ENCODE measurements around the gene LYPD8. TPM values are rescaled to one million over a fixed set of nuclear protein-coding genes. Genes with fewer than 3 reads are reported as not detected.

LYPD8 gene
- total and polyA plus RNA-seq, 2 experiments from 2014 or later: not detected

DNA sequence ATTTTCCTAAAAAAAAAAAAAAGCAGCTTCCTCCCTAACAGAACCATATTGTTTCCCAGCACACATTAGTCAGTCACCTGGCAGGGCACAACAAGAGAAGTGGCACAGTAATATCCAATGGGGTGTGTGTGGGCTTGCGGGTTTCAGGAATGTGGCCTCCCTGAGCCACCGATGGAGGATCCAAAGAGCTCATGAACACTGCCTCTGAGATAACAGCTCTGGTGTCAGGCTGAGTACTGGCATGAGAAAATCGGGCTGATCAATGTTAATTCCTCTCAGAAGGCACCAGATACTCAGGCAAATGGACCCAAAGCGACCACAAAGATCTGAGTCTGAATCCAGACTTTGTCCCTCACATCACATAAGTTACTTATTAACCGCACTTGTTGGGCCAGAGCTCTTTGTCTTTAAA lies 2.2 kb upstream of the LYPD8 start:
- Histone ChIP-seq H3F3A (replicated peaks; ENCODE audit: low read depth) (peaks cover 13% of the 10 kb centered on the region; the same call in 1 of the 2 replicates), H2AFZ (no peak overlapping the region), H3K4me2 (no peak overlapping the region), H3K4me1 (ENCODE audit: insufficient read depth) (no peaks in the 10 kb centered on the region), H4K20me1 (replicated peaks; ENCODE audit: insufficient read depth) (no peaks in the 10 kb centered on the region), H3K27ac (ENCODE audit: low read depth) (no peak overlapping the region), H3K4me3 (no peak overlapping the region), H3K36me3 (ENCODE audit: insufficient read depth) (0 out of 2 replicates have a peak, but pooled peaks cover 4% of the 10 kb centered on the region), H3K9me2 (ENCODE audit: insufficient read depth) (no peaks in the 10 kb centered on the region), H3K27me3 (ENCODE audit: insufficient read depth) (no peaks in the 10 kb centered on the region), H3K79me2 (replicated peaks; ENCODE audit: insufficient read depth) (no peaks in the 10 kb centered on the region)
- Mint-ChIP-seq H3K4me1 (no peaks in the 10 kb centered on the region), H3K27me3 (ENCODE audit: insufficient read depth, low read depth, poor library complexity) (peaks cover 8% of the 10 kb centered on the region), H3K9me3 (peaks cover 31% of the 10 kb centered on the region), H3K27ac (no peak overlapping the region), H3K36me3 (ENCODE audit: low read depth) (peaks cover 23% of the 10 kb centered on the region), H3K4me3 (no peak overlapping the region)
- no peak for ATAC-seq
- TF ChIP-seq REST (IDR thresholded peaks at IDR 0.05; ENCODE audit: unreplicated experiment): no peak
- TF ChIP-seq EZH2 (IDR thresholded peaks at IDR 0.05; ENCODE audit: low read depth, unreplicated experiment): no peak
- TF ChIP-seq JUNB (IDR thresholded peaks at IDR 0.05; ENCODE audit: unreplicated experiment): no peak
- TF ChIP-seq CTCF (conservative IDR thresholded peaks at IDR 0.05; ENCODE audit: low read depth in 2 of 2): no peak
- no peak for TF ChIP-seq ZNF114 (CRISPR knock-in tag; IDR thresholded peaks at IDR 0.05)
- no peak for TF ChIP-seq POLR2AphosphoS5 (IDR thresholded peaks at IDR 0.05; ENCODE audit: low read depth)
- no peak for TF ChIP-seq ZNF331 (CRISPR knock-in tag; IDR thresholded peaks at IDR 0.05; ENCODE audit: low read depth)
- no peak for TF ChIP-seq STAT1 (IDR thresholded peaks at IDR 0.05; ENCODE audit: unreplicated experiment)
- no peak for TF ChIP-seq EZH2phosphoT487 (IDR thresholded peaks at IDR 0.05; ENCODE audit: unreplicated experiment)
- DNase-seq (ENCODE audit: low spot score): no peak

GRCh38 chr1:248756636-248757035 lies 1.1 kb upstream of the LYPD8 start:
- Histone ChIP-seq H3K27ac (ENCODE audit: low read depth) (no peak overlapping the region), H2AFZ (no peak overlapping the region), H3K4me2 (no peak overlapping the region), H4K20me1 (replicated peaks; ENCODE audit: insufficient read depth) (no peaks in the 10 kb centered on the region), H3K27me3 (ENCODE audit: insufficient read depth) (no peaks in the 10 kb centered on the region), H3F3A (replicated peaks; ENCODE audit: low read depth) (peaks cover 13% of the 10 kb centered on the region; the same call in 1 of the 2 replicates), H3K36me3 (ENCODE audit: insufficient read depth) (0 out of 2 replicates have a peak, but pooled peaks cover 4% of the 10 kb centered on the region), H3K79me2 (replicated peaks; ENCODE audit: insufficient read depth) (no peaks in the 10 kb centered on the region), H3K4me3 (no peak overlapping the region), H3K9me2 (ENCODE audit: insufficient read depth) (no peaks in the 10 kb centered on the region), H3K4me1 (ENCODE audit: insufficient read depth) (no peaks in the 10 kb centered on the region)
- Mint-ChIP-seq H3K4me3 (no peak overlapping the region), H3K27me3 (ENCODE audit: insufficient read depth, low read depth, poor library complexity) (peaks cover 7% of the 10 kb centered on the region), H3K4me1 (no peaks in the 10 kb centered on the region), H3K9me3 (peaks cover 26% of the 10 kb centered on the region), H3K36me3 (ENCODE audit: low read depth) (peaks cover 21% of the 10 kb centered on the region), H3K27ac (no peak overlapping the region)
- DNase-seq (ENCODE audit: low spot score) (no peak), ATAC-seq (no peak)
- TF ChIP-seq ZNF462 (CRISPR knock-in tag; IDR thresholded peaks at IDR 0.05): no peak
